GM18861 (cell line): ENCODE data around the gene HIVEP1.
"Not testable (repeated sequence)": the region's sequence is repeated elsewhere in the genome, so short reads cannot be mapped to it uniquely, and the experiment has no call there.

Source experiments
- ATAC-seq: cut with Tn5 transposase; IDR thresholded peaks from one replicate; pipeline ENCODE4 v1.9.1; 2021; ENCODE audit not compliant: unreplicated experiment

Gene HIVEP1

GRCh38 chr6:12176782-12177181 lies 164.7 kb downstream of the HIVEP1 start:
- ATAC-seq: not testable (repeated sequence)

GRCh38 chr6:12178521-12178920 lies 166.4 kb downstream of the HIVEP1 start:
- ATAC-seq: no peak

- ATAC-seq: no peak
These were observed 169.4 kb downstream of the HIVEP1 start for GRCh38 chr6:12181481-12181880.

GRCh38 chr6:12182676-12183075 lies 170.6 kb downstream of the HIVEP1 start:
- no peak for ATAC-seq

GRCh38 chr6:12185081-12185673 lies 173.1 kb downstream of the HIVEP1 start:
- ATAC-seq: no peak

- no peak for ATAC-seq
These were observed 174.4 kb downstream of the HIVEP1 start for GRCh38 chr6:12186528-12186927.

- no peak for ATAC-seq
These were observed 177.0 kb downstream of the HIVEP1 start for GRCh38 chr6:12189150-12189549.

- ATAC-seq: no peak
These were observed 177.5 kb downstream of the HIVEP1 start for GRCh38 chr6:12189661-12190060.

GRCh38 chr6:12190252-12190651 lies 178.1 kb downstream of the HIVEP1 start:
- no peak for ATAC-seq

GRCh38 chr6:12196326-12196936 lies 184.3 kb downstream of the HIVEP1 start:
- no peak for ATAC-seq

- ATAC-seq: no peak
These were observed 186.7 kb downstream of the HIVEP1 start for GRCh38 chr6:12198851-12199250.

GRCh38 chr6:12200015-12200564 lies 188.0 kb downstream of the HIVEP1 start:
- no peak for ATAC-seq

- no peak for ATAC-seq
These were observed 188.6 kb downstream of the HIVEP1 start for GRCh38 chr6:12200761-12201160.

GRCh38 chr6:12203001-12203400 lies 190.9 kb downstream of the HIVEP1 start:
- ATAC-seq: no peak

- no peak for ATAC-seq
These were observed 196.1 kb downstream of the HIVEP1 start for GRCh38 chr6:12208190-12208589.

GRCh38 chr6:12208673-12209072 lies 196.6 kb downstream of the HIVEP1 start:
- no peak for ATAC-seq
